ENCODE measurements around the gene ADCY2.

- no peak for TF ChIP-seq GABPA (IDR thresholded peaks at IDR 0.05; ENCODE audit: low read depth)
- TF ChIP-seq REST (IDR thresholded peaks at IDR 0.05; ENCODE audit: insufficient replicate concordance, low read depth): no peak
Measured at GRCh38 chr5:7385681-7386080, 10.3 kb upstream of the ADCY2 start.

All from HL-60 (cell line).